GM21367 (cell line): Measurements from ENCODE around the gene OXCT1.
A peak's percentile ranks its signal among the peaks of the same experiment; 100 is the strongest.
"Not testable (repeated sequence)": the region's sequence is repeated elsewhere in the genome, so short reads cannot be mapped to it uniquely, and the experiment has no call there.

Experiments used
- ATAC-seq: cut with Tn5 transposase; IDR thresholded peaks from one replicate; pipeline ENCODE4 v1.9.1; 2021; ENCODE audit not compliant: unreplicated experiment

The OXCT1 gene

DNA sequence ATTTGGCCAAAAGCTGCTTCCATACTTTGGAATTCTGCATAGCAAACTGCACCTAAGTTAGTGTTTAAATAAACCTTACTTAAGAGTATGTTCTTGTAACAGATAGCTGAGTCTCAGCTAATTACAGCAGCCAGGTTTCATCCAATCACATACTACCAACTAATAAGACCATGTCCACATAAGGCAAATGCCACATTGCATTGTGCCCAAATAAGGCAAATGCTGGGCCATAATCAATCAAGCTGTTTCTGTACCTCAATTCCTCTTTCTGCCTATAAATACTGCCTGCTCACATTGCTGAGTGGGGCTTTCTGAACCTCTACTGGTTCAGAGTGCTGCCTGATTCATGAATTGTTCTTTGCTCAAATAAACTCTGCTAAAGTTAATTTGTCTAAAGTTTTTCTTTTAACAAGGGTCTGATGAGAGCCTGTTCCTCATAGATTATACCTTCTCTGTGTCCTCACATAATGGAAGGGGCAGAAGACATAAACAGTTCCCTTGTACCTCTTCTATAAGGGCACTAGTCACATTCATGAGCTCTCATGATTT is 4.4 kb upstream of the OXCT1 start:
- ATAC-seq = no peak

DNA sequence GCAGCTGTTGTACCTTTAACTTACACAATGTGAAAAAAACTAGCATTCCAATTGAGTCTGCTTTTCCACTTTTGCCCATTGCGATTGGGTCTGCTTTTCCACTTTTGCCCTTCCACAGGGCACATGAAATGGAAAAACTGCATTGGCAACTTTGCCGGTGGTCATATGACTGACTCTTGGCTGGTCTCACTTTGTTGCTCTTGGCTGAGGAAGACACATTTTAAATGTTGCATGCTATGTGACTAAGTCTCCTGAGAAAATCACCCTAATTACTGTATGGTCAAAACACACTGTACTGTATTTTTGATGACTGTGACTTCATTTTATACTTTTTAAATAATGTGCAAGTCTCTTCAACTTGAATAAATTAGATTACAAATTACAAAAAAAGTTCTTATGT is 1.6 kb upstream of the OXCT1 start:
- no peak for ATAC-seq

DNA sequence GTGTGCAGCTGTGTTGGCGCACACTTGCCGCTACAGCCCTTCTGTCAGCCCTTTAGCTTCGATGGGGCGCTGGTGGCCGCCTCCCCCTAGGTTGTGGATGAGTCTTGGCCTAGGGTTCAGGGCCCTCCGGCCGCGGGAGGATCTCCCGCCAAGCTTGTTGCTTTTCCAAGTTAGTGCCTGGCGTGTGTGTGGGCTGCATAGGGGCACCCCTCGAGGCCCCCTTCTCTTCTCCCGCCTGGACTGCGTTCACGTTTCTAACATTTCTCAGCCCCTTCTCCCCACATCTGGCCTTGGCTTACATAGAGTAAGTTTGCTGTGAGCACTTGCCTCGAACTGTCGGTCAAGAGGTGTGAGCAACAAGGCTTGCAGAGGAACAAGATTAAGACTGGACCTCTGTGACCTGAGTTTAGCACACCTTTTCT is 413 bp upstream of the OXCT1 start:
- ATAC-seq = no peak

DNA sequence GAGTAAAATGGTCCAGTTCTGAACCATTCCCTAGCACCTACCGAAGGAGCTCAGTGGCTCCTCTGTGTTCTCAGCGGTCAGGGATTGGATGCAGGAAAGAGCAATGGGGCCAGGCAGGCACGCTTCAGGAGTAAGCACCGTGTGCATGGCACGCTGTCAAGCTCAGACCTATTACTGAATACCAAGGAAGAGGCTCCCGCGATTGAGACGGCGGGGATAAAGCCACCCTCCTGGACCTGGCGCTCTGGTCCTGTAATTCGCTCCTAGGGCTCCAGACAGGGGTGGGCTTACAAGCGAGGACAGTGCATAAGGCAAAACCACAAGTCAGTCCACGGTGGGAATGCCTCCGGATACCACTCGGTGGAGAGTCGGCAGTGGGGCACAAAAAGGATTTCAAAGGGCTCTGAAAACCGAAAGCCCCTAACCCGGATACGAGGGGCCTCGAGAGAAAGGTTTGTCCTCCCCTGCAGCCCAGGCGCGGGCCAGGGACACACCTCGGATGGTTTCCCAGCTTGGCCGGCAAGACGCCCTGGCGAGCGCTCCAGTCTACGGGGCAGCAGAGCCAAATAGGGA is 988 bp downstream of the OXCT1 start:
- ATAC-seq = peak; percentile 0

DNA sequence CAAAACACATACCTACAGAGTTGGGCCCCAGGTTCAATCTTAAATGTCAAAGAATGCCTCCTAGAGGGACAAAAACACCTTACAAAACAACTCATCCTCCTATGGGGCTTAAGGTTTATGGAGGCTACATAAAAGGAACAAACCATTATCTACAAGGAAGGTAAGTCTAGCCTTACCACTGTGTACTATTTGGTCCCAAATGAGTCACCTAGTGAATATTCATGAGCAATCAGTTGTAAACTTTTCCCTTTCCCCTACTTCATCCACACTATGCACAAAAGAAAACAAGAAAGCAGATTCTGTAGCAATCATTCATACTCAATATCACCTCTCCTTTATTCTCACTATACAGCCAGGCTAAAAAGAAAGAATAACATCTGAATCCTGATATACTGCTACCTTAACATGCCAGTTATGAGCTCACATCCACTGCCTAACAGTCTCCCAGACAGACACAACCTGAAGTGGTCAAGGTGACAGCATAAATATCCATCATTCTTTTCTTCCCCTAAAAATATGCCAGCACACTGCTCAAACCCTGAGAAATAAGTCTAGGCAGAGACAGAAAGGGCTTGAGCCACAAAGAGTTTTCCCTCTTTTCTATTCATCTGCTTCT is 6.2 kb downstream of the OXCT1 start:
- ATAC-seq = peak; percentile 61

DNA sequence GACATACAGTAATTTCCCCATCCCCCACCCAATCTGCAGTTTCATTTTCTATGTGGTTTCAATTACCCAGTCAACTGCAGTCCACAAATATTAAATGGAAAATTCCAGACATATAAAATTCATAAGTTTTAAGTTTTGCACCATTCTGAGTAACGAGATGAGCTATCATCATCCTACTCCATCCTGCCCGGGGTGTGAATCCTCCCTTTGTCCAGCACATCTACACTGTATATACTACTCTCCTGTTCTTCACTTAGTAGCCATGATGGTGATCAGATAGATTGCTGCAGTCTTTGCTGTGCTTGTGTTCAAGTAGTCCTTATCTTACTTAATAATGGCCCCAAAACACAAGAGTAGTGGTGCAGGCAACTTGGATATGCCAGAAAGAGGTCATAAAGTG is 11.3 kb downstream of the OXCT1 start:
- no peak for ATAC-seq

DNA sequence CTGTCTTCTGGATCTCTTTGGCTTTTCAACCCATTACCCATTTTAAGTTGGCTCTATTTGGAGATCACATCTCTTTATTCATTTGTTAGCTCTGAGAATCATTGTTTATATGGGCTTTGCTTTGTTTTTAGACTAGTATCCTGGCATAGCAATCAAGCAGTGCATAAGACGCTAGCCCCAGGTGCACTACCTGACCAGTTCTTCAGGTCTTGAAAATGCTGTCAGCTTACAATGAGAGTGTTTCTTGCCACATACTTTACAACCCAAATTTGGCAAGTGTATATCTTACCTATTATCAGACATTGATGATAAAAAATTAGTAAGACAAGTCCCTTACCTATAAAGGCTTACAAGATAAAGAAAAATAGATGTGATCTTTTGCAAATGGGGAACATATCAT is 12.2 kb downstream of the OXCT1 start:
- ATAC-seq = no peak

DNA sequence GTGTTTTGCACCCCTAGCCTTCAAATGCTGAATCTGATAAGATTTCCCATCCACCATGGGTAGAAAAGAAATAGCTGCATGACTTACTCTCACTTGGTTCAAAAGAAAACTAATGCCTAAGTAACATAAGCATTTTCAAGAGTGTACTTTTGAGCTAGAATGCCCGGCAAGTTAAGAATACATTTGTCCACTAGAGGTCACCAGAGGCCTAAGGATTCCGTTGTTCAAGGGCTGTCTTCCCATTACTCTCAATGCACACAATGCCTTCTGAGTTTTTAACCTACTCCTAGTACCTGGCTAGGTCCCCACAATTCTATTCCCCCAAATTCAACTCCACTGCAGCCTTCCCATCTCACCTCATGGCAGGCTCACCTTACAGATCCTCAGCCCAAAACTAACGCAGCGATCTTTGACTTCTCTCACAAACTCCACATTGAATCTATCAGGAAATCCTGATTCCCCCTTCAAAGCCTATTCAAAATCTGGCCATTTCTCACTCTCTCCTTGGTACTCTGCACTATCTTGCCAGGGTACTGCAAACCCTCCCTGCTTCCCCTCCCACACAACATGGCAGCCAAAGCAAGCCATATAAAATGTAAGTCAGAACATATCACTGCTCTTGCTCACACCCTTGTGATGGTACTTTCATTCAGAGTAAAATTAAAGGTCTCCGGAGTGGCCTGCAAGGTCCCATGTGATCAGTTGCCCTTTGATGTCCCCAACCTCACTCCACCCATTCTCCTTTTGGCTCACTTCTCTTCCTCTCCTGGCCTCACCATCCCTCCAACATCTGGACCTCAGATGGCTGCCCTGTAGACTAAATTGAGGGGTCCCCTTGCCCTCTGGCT is 13.4 kb downstream of the OXCT1 start:
- peak; percentile 91 for ATAC-seq

DNA sequence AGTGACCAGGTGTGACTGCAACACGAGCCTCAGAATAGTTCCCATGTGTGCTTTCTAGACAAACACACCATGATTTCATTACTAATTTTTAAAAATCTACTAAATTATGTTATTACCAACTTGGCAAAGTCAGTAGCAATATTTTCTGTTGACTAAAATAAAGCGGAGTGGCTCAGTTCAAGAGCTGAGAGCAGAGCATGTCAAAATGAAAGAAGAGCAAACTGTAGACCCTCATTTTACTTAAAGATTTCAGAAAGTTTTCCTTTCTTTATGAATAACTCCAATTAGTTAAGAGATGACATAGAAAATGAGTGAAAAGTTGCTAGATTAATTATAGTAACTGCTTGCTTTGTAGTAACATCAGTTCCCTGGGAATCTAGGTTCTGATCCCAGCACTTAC is 17.9 kb downstream of the OXCT1 start:
- ATAC-seq = no peak

DNA sequence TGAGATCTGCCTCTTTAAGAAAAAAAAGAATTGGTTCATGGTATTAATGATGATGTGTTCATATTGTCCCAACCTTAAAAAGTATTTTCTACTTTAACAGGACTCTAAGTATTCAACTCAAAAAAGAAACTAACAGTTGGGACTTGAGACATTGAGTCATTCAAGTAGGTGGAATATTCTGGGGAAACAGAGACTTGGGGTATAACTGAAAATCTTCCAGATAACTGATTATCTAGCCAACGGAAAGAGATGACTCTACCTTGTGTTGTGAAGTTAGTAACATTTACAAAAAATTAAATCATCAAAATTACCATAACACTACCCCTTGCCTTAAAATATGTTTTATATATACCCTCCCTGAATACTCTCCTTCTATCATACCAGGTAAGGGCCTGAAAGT is 19.1 kb downstream of the OXCT1 start:
- no peak for ATAC-seq

DNA sequence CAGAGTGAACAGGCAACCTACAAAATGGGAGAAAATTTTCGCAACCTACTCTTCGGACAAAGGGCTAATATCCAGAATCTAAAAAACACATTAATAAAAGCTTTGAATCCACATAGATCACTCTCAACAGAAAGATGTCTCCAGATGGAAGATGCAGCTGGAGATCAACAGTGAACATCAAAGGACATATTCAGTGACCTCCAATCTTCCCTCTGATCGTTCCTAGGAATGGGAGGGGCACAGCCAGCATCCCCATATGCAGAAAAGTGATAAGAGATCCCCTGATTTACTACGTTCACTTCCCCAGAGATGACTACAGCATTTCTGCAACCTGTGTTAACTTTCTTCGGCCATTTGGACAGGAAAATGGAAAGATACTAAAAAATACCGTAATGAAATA is 21.2 kb downstream of the OXCT1 start:
- ATAC-seq = no peak

DNA sequence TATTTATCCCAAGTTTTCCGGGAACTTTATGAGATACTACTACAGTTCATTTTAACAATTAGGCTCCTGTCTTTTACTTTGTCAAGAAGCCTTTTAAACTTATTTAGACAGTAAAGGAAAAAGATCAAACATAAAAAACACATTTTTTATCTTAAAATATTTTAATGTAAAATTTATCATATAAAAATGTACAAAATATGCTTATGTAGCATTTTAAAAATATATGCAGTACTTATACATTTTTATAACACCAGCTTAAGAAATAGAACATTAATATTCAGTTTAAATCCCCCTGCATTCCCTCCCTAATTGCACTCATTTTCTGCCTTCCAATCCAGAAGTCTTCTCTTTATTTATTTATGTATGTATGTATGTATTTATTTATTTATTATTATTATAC is 24.5 kb downstream of the OXCT1 start:
- not testable (repeated sequence) for ATAC-seq

DNA sequence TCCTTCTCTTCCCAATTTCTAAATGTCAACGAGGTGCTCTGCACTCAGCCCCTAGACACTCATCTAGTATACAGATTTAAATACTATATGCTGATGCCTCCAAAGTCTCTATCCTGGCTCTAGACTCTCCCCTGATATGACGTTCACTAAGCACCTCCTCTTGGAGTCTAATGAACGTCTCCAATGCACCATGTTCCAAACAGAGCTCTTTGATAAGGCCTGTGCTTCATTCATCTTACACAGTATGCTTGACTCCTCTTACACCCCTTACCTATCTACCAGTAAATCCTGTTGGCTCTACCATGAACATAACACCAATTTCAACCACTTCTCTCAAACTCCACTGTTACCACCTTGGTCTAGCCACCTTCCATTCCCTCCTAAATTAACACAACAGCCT is 25.7 kb downstream of the OXCT1 start:
- no peak for ATAC-seq

DNA sequence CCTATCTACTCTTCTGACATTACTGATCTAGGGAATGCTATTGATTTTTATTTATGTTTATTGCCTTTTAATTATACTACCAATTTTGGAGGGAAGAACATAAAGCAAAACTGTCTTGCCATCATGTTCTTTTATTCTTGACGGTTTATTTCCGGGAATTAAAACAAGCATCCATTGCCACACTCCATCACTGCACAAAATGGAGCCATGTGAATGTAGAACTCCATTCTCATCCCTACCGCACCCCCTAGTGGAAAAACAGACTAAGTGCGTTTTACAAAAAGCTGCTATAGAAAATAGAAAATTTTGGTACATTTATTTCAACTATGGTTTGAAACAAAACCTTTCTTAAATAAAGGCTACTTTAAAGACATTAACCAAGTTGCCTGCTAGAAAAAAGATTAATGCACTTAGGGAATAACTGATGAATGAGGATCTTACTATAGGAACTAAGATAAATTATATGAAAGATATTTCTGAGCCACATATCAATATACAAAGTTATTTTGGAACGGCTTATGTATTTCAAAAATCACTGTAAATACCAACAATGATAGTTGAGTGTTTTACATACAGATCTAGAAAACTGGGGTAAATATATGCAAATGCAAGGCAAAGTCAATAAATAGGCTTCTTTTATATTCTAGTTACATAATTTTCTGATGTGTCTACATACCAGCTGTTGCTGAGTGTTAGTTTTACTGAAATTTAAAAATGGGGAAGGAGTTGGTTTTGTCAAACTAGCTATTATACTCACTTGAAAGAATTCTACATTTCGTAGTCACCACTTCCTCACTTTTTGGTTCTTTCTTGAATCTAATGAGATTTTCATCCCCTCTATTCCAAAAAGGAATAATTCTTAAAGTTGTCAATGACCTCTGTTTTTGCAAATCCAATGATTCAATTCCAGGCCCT is 26.5 kb downstream of the OXCT1 start:
- peak; percentile 53 for ATAC-seq

DNA sequence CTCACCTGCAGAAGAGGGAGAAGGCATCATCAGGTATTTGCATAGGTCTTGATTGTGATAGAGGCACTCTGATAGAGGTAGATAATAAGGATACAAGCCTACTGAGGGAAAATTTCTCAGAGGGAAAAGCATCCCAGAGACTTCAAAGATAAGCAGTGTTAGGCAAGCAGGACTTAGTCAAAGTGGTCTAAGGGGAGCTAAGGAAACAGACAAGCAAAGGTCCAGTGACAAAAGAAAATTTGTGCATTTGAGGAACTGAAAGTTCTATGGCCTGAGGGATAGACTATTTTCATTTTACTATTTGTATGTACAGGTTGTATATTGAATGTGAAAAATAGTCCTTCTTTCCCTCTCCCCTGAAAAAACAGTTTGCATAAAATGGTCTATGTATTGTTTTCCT is 27.4 kb downstream of the OXCT1 start:
- peak; percentile 76 for ATAC-seq

DNA sequence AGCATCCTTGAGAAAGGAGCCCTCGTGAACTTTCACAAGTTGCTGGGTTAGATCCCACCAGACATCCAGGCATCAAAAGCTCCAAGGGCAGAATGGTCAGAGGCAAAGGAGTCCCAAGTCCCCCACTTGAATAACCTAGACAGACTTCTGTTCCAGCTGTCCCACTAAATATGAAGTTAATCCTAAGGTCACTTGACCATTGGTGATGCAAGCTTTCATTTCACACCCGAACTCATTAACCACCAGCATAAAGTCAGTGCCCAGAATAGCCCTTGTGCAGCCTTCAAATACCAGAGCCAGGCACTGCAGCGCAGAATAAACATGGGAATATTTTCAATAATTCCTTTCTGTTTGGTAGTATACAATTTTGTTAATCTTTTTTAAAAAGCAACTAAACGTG is 28.9 kb downstream of the OXCT1 start:
- ATAC-seq = no peak

DNA sequence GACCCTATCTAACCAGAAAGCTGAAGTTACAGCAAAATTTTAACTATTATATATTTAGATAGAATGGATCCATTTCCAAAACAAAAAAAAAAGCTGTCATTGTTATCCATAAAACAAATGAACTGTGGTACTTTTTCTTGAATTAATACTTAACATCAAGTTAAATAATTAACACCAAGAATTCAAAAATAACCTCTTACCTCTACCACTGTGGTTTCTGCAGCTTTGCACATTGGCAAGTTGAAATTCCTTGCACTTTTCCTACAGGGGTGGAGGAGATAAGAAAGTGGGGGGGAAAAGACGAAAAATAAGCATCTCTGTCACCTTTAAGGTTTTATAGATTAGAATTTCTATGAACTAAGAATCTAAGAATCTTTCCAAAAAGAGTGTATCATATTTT is 30.0 kb downstream of the OXCT1 start:
- no peak for ATAC-seq

DNA sequence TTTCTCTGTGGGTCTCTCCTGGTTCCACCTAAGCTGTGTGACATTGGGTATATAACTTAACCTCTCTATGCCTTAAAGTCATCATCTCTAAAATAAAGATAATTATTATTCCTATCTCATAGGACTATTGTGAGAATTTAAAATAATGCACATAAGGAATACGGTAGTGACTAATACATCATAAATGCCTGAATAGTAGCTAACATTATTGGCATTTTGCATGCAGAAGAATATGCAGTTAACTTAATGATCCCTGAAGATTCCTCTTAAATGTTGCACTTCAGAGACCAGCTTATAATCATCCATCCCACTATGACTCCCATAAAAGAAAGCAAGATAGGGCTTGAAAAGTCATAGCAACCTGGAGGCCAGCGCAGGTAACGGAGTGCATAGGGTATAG is 32.4 kb downstream of the OXCT1 start:
- no peak for ATAC-seq

DNA sequence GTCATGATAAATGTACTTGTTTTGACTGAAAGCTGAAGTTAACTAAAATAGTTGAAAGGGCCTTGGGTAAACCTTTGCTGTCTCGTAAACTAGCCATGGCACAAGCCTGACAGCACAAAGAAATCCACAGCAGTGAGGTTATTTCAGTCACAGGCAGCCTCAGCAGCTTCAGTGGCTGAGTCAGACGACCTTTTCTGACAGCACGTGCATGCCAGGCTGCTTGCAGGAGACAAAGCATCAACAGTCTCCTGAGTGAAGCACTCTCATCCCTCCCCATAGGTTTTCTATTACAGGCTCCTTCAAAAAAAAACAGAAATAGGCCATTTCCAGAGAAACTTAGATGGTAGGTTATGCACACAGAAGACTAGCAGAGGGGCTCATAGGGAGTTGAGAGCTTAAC is 34.6 kb downstream of the OXCT1 start:
- no peak for ATAC-seq

DNA sequence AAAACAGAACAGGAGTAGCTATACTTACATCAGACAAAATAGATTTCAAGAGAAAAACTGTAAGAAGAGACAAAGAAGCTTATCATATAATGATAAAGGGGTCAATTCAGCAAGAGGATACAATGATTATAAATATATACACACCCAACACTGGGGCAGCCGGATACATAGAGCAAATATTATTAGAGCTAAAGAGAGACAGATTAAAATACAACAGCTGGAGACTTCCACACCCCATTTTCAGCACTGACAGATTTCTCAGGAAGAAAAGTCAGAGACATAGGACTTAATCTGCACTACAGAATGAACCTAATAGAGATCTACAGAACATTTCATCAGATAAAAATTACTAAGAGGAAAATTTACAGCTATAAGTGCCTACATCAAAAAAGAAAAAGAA is 35.7 kb downstream of the OXCT1 start:
- no peak for ATAC-seq

DNA sequence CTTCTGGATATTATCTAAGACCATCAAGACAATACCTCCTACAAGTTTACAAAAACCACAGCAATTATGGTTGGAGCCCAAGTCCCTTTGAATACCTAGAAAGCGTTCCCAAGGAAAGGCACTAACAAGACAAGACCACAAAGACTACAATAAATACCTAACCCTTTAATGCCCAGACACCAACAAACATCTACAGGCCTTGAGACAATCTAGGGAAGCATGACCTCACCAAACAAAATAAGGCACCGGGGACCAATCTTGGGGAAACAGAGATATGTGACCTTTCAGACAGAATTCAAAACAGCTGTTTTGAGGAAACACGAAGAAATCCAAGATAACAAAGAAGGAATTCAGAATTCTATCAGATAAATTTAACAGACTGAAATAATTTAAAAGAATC is 37.8 kb downstream of the OXCT1 start:
- ATAC-seq = no peak
